NCI-H1930 (cell line): ENCODE measurements around the gene ARHGAP4.
A peak's percentile ranks its signal among the peaks of the same experiment; 100 is the strongest.

Experiments
- DNase-seq, 2 experiments: peaks; one replicate each; lab custom pipeline; 2025; lab: John Stamatoyannopoulos, UW

The ARHGAP4 gene

DNA sequence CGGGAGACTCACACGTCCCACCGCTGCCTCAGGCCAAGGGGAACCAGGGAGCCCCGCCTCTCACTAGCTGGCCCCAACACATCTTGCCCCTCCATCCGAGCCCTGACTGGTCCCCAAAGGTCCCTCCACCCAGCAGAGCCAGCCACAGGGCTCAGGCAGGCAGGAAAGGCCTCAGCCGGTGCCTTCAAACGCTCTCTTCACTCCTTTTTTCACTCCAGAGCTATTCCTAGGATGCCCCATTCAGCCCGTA, 1.5 kb upstream of the ARHGAP4 start:
- DNase-seq = no peak

- DNase-seq = no peak
Measured at GRCh38 chrX:153926858-153927671, 1.0 kb upstream of the ARHGAP4 start.

GRCh38 chrX:153926552-153926857, 441 bp upstream of the ARHGAP4 start:
- no peak for DNase-seq

DNA sequence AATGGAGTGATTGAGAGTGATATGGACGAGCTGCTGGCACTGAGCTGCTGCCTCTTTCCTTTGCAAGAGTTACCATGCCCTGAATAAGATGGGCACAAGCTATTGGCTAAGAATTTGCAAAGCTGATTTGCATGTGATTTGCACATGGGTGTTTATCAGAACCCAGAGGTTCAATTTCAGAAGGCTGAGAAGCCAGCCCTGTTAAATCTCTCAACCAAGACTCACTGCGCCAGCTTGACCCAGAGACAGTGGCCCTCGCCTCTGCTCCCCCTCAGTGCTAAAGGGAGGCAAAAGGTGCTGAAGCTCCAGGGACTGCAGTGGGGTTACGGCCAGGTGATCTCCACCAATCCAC, 701 bp downstream of the ARHGAP4 start:
- no peak for DNase-seq

DNA sequence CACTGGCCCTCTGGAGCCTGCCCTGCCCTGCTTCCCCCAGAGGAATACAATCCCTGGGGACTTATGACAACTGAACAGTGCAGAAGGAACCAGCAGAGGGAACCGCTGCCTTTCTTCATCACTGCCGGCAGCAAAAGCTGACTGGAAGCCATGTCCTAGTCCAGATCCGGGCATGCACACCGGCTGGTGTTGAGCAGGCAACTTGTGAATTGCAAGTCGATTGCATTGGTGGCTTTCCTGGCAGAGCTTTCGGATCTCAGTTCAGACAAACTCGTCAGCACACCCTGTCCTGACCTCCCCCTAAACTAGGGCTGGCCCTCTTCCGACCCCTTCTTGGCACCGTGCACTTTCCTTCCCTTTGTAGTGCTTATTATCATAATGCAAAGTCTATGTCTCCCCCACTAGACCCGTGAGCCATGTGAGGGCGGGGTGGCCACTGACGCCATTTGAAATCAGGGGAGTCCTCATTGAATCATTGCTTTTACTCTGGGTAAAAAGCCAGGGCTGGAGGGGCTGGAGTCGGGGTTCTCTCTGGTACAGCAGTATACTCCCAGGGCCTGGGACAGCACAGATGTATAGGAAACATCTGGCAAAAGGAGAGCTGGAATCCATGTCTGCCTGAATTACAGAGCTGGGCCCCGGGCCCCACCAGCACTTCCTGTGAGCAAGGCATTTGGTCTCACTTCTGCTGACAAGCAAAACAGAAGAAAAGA, 1.8 kb downstream of the ARHGAP4 start:
- peak in 1 of 2 experiments; percentile 20 for DNase-seq

DNA sequence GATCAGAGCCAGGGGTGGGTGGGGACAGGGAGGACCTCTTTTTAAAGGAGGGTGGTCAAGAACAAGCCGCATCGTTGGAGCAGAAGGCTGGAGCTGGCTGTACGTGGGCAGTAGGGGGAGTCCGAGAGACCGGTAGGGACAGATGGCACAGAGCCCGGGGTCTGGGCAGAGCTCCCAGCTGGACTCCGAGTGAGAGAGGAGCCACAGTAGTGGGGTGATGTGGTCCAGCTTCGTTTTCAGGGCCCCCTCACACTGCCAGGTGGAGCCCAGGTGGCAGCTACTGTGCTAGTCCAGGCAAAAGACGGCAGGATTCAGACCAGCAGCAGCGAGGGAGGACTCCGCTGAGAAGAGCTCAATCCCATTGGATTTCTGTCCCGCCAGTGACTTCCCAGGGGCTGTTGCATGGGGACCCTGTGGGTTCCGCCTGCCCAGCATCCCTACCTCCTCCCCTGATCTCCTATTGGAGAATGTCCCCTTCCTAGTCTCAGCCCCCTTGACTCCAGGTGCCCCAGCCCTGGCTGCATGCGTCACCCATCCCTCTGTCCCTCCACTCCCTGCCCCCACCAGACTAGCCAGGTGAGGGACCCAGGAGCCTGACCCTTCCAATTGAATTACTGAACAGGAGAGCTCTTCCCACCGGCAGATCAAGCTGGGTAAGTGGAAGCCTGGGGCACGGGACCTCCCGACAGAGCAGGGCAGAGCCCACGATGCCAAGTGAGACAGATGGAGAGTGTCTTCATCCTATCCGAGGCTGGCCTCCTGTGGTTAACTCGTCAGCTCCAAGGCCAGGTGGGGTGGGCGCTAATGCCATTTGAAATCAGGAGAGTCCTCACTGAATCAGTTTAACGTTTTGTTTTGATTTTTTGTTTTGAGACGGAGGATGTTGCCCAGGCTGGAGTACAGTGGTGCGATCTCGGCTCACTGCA, 2.9 kb downstream of the ARHGAP4 start:
- no peak for DNase-seq

DNA sequence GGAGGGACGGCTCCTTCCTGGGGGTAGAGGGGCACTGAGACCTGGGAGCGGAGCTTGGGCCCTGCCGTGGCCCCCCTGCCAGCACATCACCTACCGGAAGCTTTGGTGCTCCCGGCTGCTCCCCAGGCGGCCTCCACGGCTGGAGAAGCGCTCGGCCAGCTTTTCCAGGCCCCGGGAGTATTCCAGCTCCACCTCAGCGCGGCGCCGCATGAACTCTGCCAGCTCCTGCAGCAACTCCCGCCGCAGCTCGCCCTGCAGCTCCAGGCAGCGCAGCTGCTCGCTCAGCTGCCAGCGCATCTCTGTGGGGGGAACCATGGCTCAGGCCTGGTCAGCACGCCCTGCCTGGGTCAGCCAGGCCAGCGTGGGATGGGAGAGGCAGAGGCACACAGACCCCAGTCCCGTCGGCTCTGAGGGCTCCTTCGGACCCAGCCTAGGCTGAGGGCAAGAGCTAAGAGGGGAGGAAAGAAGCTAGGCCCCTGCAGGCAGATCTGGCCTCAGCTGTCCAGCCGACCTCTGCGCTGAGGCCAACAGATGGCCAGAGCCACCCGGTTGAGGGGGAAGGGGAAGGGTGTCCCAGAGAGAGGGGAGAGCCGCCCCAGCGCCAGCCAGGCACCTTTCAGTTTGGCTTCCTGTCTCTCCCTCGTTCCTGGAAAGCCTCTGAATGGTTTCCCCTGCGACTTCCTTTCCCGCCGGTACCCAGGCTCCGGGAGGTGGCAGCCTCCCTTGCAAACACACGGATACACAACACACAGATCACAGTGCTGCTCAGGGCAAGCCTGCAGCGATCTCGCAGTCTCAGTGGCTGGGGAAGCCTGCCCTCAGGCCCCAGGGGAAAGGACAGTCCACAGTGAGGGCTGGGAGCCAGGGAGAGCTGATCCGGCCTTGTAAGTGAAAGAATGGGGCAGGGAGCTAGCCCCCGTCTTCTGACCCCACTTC, 4.3 kb downstream of the ARHGAP4 start:
- DNase-seq = no peak

GRCh38 chrX:153921070-153921469, 5.0 kb downstream of the ARHGAP4 start:
- DNase-seq = no peak

- DNase-seq = no peak
Measured at GRCh38 chrX:153920546-153920945, 5.5 kb downstream of the ARHGAP4 start.

DNA sequence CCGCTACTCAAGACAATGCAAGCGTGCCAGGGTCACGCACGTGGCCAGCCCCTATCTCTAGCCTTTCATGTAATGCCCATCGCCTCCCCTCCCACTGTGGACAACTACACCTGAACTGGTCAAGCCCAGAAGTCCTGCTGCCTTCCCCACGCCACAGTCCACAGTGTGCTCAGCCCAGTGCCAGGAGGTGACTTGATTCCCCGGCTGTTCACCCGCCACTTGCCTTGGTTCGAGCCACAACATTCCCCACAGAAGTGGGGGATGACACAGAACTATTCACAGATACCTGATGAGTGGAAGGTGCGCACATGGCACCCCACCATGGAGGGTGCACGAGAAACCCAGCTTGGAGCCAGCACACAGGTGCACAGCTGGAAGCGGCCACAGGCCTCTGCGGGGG, 6.8 kb downstream of the ARHGAP4 start:
- no peak for DNase-seq

GRCh38 chrX:153917869-153918268, 8.2 kb downstream of the ARHGAP4 start:
- DNase-seq = no peak

GRCh38 chrX:153913701-153914100, 12.4 kb downstream of the ARHGAP4 start:
- no peak for DNase-seq

- no peak for DNase-seq
Measured at GRCh38 chrX:153913211-153913610, 12.9 kb downstream of the ARHGAP4 start.

DNA sequence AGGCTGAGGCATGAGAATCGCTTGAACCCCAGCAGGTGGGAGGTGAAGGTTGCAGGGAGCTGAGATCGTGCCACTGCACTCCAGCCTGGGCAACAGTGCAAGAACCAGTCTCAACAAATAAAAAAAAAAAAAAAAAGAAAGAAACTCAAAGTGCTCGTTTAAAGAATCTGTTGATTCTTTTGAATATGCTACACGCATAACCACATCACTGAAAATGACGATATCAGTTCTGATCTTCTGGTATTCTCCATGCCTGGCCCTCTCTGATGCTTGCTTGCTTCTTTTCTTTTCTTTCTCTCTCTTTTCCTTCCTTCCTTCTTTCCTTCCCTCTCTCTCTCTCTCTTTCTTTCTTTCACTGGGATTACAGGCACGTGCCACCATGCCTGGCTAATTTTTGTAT, 14.3 kb downstream of the ARHGAP4 start:
- no peak for DNase-seq

- no peak for DNase-seq
Measured at GRCh38 chrX:153910446-153910845, 15.6 kb downstream of the ARHGAP4 start.

DNA sequence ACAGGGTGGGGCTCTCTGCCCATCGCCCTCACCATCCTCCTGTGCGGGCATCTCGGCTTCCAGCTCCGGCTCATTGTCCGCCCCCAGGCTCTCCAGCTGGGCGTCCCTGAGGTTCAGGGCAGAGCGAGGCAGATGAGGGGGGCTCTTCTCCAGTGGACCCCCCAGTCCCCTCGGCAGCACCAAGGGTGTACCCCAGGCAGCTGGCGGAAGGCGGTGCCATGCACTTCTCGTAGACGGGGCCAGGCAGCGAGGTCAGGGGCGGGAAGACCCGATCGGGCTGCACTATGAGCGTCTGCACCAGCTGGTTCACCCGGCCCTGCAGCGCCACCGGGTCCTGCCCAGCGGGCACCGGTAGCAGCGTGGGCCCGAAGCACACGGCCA, 16.1 kb downstream of the ARHGAP4 start:
- no peak for DNase-seq

DNA sequence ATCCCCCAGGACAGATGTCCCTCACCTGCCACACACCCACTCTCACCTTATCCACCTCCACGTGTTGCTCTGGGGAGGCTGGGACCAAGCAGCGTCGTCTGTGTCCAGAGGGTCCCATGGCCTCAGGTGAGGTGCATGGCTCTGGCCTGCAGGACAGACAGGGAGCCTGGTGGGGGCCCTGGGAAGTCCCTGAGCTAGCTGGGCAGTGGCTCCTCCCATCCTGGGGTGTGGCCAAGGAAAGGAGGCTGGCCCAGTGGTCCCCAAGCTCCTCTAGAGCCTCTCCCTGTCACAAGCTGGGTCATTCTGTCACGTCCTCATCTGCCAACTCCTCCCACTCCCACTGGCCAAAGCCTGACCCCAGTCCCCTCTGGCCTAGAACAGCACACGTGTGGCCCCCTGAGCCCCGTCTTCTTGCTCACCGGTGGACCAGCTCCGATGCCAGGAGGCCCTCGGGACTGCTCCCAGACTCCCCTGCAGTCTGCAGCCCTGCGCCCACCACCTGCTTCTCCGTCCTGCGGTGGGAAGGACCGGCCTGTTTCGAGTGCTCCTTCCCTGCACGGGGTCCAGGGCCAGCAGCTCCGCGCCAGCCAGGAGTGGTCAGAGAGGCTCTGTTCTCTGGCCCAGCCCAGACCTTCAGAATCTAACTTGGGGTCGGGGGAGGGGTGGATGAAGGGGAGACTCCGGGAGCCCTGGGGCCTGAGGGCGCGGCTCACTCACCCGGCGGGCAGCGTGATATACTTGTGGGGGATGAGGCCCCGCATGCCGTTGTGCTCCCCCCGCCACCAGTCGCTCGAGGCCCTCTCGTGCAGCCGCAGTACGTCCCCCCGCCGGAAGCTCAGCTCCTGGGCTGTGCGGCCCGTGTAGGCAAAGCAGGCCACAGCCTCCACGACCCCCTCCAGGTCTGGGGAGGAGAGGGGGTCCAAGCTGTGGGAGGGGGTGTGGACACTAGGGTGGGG, 16.8 kb downstream of the ARHGAP4 start:
- DNase-seq = no peak

- no peak for DNase-seq
Measured at GRCh38 chrX:153908219-153908860, 17.7 kb downstream of the ARHGAP4 start.

- DNase-seq = no peak
Measured at GRCh38 chrX:153907456-153907855, 18.6 kb downstream of the ARHGAP4 start.
